GM21367 (cell line): ENCODE results near the gene ZBTB48.
A peak's percentile ranks its signal among the peaks of the same experiment; 100 is the strongest.

Experiments
- ATAC-seq: cut with Tn5 transposase; IDR thresholded peaks from one replicate; pipeline ENCODE4 v1.9.1; 2021; ENCODE audit not compliant: unreplicated experiment

The ZBTB48 gene

DNA sequence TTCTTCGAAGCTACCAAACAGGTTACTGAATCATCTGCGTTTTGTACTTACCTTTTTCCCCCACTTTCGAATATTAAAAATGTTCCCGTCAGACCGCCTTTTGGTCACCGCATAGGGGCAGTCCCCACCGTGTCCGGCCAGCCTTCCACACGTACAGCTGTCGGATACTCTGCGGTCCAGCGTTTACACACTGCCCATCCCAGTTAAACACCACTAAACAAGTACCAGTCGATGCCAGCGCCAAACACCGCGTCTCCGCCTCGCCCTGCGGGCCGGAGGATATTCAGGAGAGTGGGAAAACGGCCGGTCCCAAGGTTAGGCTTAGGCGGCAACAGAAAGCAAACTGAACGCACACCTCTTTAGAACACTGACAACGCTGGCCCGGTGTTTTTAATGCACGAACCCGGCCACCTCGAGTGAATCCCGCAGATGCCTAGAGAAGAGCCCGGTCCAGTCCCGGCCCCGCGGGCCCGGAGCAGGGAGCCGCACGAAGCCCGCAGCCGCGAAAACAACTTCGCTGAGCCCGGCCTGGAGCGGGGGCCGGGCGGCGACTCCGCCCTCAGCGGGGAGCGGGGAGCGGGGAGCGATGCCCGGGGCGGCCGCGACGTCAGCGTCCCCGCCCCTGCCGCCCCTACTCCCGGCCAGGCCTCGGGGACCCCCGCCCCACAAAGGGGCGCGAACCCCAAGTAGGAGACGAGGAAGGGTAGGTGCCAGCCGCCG is 33.0 kb downstream of the ZBTB48 start:
- peak; percentile 23 for ATAC-seq

DNA sequence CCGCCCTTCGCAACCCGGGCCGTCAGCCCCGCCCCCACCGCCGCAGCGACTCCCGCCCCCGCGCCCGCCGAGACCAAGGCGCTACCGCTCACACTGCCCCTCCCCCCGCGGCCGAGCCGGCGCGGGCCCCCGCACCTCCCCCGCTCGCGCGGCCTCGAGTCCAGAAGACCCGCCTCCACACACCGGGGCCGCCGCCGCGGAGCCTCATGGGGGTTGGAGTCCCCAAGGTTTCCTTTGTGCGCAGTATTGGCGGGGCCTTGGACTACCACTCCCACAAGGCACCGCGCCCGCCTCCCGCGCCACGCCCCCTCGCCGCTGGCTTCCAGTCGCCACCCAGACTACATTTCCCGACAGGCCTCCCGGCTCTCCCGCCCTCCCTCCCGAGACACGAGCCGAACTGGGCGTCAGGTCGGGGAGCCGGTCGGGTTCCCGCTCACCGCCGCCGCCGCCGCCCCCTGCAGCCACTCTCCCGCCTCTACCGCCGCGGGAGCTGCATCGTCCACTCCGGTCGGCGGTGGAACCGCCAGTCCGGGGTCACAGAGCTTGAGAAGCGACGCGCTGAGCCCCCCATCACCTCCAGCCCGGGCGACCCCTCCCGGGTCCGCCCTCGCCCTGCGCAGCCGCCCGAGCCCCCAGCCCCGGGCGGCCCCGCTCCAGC is 33.7 kb downstream of the ZBTB48 start, which contains the start of gene PHF13:
TSS of gene PHF13 (plus strand) at position 371 of the 658 bp plus-strand sequence. CDS start 336 bp downstream, outside the sequence.
- peak; percentile 92 for ATAC-seq

DNA sequence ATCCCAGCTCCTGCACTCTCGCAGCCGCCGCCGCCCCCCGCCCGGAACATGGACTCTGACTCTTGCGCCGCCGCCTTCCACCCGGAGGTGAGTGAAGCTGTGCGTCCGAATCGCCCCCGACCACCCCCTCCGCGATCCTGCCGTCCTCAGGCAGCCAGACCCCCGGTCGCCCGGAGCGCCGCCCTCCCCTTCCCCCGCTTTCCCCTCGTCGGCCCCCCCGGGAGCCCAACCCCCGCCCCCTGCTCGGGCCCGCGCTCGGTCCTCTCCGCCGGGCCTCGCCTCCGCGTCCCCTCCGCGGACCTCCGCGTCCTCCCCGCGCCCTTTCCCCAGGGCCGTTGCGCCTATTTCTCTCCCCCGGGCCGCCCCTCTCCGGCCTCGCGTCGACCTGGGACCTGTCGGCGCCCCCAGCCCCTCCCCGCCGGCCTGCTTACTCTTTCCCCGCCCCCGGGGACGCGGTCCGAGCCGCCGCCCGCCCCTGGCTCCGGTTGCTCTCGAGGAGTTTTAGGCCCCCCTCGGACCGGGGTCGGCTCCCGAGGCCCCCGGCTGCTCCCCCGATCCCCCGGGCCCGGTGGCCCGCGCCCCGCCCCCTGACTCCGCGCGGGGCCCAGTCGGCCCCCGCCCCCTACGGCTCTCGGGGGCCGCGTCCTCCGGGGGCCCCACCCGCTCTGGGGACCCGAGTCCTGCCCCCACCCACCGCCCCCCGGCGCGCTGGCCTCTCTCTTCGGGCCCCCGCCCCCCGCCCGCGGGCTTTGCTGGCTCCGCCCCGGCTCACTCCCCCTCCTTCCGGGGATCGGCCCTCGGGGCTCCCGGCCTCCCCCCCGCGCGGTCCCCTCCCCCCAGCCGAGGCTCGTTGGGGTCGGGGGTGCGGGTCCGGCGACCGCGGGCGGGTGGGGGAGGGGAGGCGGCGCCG is 34.5 kb downstream of the ZBTB48 start:
- ATAC-seq = no peak

DNA sequence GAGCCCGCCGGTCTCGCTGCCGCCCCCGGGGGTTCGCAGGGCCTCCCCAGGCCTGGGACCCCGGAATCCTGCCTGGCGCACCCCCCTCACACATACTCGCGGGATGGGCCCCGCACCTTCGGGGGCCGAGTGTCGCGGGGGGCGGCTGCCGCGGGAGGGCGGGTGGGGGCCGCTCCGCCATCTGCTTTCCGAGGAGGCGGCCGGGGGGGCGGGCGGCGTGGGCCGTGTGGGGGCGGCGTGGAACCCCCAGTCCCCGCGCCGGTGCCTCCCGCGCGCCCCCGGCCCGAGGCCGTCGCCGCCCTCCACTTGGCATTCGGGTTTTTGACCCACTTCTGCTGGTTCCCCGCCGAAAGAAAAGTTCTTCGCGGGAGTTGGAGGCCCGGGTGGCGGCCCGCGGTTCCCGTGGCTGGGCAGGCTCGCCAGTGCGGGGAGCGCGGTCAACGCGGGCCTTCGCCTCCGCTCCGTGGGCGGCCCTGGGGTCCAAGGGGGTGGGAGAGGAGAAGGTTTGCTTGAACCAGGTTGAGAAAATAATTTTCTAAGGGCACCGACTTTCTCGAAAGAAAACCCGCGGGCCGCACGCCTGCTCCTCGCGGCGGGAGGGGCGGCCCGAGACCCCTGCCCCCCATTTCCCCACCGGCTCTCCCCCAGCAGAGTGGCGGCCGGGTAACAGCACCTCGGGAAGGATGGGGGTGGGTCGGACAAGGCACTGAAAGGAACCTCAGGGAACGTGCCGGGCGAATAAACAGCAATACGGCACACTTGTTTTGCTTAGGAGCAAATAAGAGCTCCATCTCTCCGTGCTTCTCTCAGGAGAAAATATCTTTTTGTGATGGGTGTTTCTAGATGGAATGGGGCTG is 35.4 kb downstream of the ZBTB48 start:
- no peak for ATAC-seq

DNA sequence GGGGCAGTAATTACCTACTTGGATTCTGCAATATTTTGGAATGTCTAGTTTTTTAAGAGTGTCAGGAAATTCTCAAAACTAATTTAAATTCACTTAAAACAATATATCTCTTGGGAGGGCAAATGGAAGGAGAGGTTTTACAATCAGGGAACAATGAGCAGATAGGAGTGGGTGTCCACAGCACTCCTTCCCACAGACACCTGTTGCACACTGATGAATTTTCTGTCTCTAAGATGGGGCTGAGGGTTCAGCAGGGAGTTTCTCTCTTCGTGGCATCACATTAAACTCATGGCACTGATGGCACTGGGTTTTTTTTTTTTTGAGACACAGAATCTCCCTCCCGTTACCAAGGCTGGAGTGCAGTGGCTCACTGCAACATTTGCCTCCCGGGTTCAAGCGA is 39.3 kb downstream of the ZBTB48 start:
- no peak for ATAC-seq

DNA sequence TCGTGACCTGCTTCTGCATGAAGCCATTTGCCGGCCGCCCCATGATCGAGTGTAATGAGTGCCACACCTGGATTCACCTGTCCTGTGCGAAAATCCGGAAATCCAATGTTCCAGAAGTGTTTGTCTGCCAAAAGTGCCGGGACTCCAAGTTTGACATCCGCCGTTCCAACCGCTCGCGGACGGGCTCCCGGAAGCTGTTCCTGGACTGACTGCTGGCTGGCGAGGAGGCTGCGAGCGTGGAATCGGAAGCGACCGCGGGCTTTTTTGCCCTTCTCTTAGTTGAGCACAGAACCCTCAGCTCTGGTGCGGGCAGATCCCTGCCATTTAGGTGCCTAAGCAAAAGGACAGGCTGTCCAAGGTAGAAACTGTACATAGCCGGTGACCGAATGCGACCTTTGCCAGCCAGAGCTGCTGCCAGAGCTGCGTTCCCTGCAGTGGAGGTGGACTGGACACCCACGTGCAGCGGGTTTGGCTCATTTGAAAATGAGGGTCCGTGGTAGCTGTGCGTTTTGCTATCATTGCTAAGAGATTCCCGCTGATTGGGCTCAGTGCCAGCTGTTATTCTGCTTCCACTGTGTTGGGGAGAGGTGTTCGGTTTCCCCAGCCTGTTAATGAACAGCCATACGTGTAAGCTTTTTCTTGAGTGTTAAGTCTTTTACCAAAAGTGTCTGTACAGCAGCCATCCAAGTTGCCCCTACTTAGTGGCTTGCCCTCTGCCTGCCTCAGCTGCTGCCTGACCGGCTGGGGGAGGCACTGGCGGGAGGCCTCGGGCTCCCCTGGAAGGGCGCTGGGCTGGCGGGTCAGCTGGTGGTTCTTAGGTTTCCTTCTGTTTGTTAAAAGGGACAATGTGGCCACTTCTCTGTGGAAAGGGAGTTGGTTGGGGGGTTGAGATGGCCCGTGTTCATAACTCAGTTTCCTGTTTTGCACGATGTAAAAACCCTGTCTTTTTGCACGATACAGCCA is 41.9 kb downstream of the ZBTB48 start:
- no peak for ATAC-seq

DNA sequence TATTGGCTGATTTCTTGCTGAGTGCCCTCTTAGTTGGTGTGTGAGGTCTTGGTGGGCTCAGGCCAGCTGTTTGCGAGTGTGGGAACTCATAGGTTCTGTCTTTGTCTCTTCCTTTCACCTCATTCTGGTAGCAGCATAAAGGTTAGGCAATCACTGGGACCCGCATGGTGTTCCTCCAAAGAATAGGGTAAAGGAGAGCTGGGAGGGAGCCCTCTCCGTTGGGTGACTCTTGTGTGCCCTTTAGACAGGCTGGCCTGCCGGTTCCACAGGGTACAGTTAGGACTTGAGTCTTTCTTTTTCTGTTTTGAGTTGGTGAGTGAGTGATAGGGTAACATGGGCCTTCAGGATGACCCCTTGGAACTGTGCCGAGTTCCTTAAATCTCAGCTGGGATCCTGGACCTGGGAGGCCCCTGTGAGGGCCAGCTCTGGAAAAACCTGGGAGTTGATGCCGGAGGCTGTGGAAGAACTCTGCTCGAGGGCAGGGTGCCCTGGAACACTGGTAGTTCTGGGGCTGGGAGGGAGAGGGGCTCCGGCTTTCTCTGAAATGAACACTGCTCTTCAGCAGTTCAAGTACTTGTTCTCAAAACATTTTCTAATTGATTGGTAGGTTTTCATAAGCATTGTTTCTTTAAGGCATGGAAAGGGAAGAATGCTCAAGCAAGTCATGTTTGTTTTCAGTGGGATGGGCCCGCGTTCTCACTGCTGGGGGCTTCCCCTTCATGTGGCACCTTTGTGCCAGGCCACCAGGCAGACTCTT is 42.8 kb downstream of the ZBTB48 start:
- no peak for ATAC-seq

DNA sequence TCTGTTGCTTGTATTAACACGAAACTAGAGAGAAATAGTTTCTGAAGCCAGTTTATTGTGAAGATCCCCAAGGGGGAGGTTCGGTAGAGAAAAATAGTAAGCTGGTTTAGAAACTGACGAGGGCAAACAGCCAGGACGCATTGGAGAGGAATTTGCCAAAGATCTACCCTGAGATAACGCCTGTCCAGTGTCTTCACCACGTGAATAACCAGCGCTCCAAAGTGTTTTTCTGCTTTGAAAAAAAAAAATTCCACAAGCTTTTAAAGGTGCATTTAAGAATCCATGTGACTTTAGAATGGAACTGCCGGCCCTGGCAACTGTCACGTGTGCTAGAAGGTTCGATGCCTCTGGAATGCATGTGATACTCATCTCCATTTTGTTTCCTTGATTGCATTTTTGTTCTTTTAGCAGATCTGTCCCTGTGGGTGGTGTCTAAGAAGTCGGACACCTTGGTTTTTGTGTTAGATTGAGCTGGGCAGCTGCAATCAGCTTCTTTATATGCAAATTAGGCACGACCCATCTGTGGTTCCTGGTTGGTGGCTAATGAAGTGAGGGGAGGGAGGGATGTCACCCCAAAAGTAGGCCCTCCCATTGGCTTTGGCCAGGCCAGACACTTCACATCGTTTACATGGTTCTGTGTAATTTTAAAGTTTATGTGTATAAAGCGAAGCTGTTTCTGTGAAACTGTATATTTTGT is 43.6 kb downstream of the ZBTB48 start:
- no peak for ATAC-seq

DNA sequence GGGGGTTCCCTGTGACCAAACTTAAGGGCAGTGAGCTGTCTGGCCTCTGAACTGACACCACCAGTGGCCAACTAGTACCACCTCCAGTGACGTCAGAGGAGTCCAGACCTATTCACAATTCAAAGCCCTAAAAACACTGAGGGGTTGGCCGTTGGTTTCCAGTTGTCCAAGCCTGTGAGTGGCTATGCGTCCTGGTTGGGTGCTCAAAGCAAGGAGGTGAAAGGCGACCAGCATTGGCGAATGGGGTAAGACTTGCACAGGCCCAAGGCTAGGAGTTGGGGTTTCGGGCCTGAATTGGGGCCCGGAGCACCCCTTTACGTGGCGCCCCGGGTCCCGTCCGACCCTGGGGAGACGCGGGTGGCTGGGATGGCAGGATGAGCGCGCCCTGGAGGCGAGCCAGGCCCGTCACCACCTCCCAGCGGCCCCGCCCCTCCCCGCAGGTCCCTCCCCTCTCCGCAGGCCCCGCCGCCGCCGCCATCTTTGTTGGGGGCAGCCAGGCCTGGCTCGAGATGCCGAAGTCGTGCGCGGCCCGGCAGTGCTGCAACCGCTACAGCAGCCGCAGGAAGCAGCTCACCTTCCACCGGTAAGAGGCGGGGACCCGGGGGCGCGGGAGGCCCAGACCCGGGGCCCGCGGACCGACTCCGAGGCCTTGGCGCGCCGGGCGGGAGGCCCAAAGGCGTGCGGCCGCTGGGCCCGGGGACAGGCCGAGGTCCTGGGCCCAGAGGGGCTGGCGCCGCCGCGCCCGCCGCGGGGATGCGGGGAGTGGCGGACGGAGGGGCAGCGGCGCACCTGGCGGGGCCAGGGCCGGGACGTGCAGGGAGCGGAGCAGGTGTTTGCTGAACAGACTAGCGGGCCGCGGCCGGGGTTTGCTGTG is 45.2 kb downstream of the ZBTB48 start, which contains the start of gene THAP3:
TSS of gene THAP3 (plus strand) at position 159 of the 874 bp plus-strand sequence. CDS start at position 510, 351 bp downstream.
- peak; percentile 75 for ATAC-seq

DNA sequence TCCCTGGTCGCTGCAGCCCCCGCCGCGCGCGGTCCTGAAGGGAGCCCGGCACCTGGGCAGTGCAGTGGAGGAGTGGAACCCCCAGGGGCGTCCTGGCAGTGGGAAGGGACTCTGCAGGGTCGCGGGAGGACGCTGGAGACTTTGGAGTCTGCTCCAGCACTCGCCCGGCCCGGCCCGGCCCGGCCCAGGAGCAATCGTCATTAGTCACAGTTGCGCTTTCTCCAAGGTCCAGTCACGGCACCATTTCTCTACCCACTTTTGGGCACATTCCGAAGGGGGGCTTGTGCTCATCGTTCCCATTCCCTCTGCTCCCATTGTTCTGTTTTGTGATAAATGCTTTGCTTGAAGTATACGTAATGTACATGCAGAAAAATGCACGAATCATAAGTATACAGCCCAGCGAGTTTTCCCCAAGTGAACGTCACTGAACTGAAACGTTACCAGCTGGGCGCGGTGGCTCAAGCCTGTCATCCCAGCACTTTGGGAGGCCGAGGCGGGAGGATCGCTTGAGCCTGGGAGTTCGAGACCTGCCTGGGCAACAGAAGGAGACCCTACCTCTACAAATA is 45.9 kb downstream of the ZBTB48 start:
- ATAC-seq = peak; percentile 34

DNA sequence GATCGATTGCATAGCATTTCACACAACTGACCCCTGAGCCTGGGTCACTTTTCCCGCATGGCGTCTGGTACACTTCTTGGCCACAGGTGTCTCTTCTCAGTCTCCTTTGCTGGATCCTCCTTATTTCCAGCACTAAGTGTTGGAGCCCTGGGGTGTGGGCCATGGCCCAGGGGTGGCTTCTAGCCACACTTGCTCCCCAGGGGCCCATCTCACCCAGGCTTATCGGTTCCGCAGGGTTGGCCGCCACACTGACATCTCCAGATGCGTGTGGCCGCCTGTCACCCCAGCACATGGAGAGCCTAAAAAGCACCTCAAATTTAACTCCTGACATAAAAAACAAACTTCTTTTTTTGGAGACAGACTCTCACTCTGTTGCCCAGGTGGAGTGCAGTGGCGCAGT is 47.2 kb downstream of the ZBTB48 start:
- ATAC-seq = no peak

DNA sequence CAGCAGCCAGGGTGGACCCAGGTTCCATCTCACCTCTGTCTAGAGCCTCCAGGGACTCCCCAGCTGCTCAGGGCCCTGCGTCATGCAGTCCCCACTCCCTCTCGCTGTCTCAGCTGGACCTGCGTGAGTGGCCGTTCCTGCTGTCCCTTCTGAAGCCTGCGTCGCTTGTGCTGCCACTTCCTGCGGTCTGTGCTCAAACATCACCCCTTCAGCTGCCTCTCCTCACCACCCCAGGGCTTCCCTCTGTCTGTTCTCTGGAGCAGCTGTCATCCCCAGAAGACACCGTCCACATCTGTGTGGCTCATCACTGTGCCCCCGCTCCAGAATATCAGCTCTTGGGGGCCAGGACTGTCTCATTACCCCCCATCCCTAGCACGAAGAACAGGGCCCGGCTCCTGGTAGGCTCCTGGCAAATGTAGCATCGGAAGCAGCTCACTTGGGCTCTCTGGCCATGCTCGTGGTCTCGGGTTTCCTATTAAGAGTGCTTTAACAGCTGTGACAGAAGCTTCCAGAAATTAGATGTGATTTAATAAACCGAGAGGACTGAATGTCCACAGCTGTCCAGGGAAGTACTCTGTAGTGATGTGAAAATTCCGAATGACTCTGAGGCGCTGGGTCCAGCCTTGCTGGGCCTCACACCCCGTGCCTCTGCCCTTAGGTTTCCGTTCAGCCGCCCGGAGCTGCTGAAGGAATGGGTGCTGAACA is 48.2 kb downstream of the ZBTB48 start:
- ATAC-seq = no peak

DNA sequence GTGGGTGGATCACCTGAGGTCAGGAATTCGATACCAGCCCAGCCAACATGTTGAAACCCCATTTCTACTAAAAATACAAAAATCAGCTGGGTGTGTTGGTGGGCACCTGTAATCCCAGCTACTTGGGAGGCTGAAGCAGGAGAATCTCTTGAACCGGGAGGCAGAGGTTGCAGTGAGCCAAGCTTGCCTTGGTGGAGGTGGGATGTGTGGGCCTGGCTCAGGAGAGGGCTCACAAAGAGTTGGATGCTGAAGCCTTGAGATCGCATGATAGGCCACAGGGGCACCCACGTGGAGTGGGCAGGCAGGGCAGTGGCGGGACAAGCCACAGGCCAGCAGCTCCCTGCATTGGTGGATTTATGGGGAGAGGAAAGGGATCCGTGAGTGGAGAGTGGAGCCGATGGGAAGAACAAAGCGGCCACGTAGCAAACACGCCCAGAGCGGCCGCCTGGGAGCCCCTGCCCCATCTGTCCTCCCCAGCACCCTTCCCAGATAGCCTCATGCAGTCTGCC is 49.2 kb downstream of the ZBTB48 start:
- ATAC-seq = no peak

DNA sequence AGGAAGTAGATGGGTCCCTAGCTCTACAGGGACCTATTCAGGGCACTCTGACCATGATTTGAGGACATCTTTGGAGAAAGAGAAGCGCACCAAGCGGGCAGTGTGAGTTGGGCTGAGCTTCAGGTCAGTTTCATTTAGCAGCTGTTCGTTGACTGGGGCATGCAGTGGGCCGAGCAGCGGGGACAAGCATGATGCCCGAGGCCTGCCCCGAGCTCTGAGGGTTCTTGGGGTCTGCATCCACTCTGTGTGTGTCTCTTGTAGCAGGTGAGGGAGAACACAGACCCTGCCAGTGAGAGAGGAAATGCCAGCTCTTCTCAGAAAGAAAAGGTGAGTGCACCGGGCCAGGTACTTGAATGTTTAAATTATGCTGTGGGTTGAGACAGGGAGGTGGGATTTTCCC is 50.2 kb downstream of the ZBTB48 start:
- no peak for ATAC-seq

DNA sequence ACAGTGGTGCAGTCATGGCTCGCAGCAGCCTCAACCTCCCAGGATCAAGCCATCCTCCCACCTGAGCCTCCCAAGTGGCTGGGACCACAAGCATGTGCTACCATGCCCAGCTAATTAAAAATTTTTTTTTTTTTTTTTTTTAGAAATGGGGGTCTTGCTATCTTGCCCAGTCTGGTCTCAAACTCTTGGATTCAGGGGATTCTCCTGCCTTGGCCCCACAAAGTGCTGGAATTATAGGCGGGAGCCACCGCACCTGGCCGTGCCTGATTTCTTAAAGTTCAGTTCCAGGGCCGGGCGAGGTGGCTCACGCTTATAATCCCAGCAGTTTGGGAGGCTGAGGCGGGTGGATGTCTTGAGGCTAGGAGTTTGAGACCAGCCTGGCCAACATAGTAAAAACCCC is 51.3 kb downstream of the ZBTB48 start:
- no peak for ATAC-seq
